GM23338 (cell line): Measurements from ENCODE around the gene NR0B2.

ENCODE experiments used
- CREB1 ChIP-seq: fragments of 250-450 bp; sonication (Bioruptor Pico); IDR thresholded peaks from 2 replicates; pipeline ENCODE4 v1.5.0; 2020; ENCODE audit warnings: low read depth, mild to moderate bottlenecking, moderate library complexity
- EZH2 ChIP-seq: fragments of 200-600 bp; sonication (generic); IDR thresholded peaks from one replicate; pipeline ENCODE4 v1.8.0; 2017; ENCODE audit warnings: antibody characterized with exemption, mild to moderate bottlenecking, low read depth; ENCODE audit not compliant: unreplicated experiment
- EZH2phosphoT487 ChIP-seq: fragments of 200-600 bp; sonication (generic); IDR thresholded peaks from one replicate; pipeline ENCODE4 v1.8.1; 2018; ENCODE audit warnings: antibody characterized with exemption; ENCODE audit not compliant: unreplicated experiment
- JUNB ChIP-seq: IDR thresholded peaks from one replicate; pipeline ENCODE4 v1.6.1; 2016; ENCODE audit warnings: antibody characterized with exemption; ENCODE audit not compliant: unreplicated experiment
- POLR2AphosphoS5 ChIP-seq: IDR thresholded peaks from 2 replicates; pipeline ENCODE4 v1.6.1; 2016; ENCODE audit warnings: antibody characterized with exemption, low read depth
- TF ChIP-seq, protein P1 (sequence below), 2 experiments: fragments of 200-600 bp in 1 of 2; sonication (generic) in 1 of 2; conservative IDR thresholded peaks; 2 replicates each; pipeline versions ENCODE4 v1.5.1 to v1.6.1; 2016 to 2017; ENCODE audit warnings: antibody characterized with exemption in 2 of 2, low read depth in 2 of 2, mild to moderate bottlenecking in 2 of 2, moderate library complexity in 1 of 2
- TF ChIP-seq, protein P2 (sequence below): IDR thresholded peaks from one replicate; pipeline ENCODE4 v1.6.1; 2018; ENCODE audit warnings: antibody characterized with exemption; ENCODE audit not compliant: unreplicated experiment
- TF ChIP-seq, protein P3 (sequence below): IDR thresholded peaks from 2 replicates; pipeline ENCODE4 v1.6.1; 2016; ENCODE audit warnings: antibody characterized with exemption
- TF ChIP-seq, protein P4 (sequence below): fragments of 250-450 bp; sonication (Bioruptor Pico); IDR thresholded peaks from 2 replicates; pipeline ENCODE4 v1.5.0; 2020; ENCODE audit warnings: mild to moderate bottlenecking, moderate library complexity

DNA sequence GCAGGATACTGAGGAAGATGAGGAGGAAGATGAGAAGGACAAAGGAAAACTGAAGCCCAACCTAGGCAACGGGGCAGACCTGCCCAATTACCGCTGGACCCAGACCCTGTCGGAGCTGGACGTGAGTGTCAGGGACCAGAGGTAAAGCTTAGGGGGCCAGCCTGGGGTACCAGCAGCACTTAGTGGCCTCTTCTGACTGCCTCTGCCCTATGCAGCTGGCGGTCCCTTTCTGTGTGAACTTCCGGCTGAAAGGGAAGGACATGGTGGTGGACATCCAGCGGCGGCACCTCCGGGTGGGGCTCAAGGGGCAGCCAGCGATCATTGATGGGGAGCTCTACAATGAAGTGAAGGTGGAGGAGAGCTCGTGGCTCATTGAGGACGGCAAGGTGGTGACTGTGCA is 28.9 kb upstream of the NR0B2 start:
- TF ChIP-seq, protein P1, sequence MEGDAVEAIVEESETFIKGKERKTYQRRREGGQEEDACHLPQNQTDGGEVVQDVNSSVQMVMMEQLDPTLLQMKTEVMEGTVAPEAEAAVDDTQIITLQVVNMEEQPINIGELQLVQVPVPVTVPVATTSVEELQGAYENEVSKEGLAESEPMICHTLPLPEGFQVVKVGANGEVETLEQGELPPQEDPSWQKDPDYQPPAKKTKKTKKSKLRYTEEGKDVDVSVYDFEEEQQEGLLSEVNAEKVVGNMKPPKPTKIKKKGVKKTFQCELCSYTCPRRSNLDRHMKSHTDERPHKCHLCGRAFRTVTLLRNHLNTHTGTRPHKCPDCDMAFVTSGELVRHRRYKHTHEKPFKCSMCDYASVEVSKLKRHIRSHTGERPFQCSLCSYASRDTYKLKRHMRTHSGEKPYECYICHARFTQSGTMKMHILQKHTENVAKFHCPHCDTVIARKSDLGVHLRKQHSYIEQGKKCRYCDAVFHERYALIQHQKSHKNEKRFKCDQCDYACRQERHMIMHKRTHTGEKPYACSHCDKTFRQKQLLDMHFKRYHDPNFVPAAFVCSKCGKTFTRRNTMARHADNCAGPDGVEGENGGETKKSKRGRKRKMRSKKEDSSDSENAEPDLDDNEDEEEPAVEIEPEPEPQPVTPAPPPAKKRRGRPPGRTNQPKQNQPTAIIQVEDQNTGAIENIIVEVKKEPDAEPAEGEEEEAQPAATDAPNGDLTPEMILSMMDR (conservative IDR thresholded peaks at IDR 0.05; ENCODE audit: low read depth in 2 of 2): no peak
- TF ChIP-seq JUNB (no peak), POLR2AphosphoS5 (no peak), EZH2phosphoT487 (no peak), EZH2 (no peak), CREB1 (CRISPR knock-in tag) (no peak)
- TF ChIP-seq, protein P2, sequence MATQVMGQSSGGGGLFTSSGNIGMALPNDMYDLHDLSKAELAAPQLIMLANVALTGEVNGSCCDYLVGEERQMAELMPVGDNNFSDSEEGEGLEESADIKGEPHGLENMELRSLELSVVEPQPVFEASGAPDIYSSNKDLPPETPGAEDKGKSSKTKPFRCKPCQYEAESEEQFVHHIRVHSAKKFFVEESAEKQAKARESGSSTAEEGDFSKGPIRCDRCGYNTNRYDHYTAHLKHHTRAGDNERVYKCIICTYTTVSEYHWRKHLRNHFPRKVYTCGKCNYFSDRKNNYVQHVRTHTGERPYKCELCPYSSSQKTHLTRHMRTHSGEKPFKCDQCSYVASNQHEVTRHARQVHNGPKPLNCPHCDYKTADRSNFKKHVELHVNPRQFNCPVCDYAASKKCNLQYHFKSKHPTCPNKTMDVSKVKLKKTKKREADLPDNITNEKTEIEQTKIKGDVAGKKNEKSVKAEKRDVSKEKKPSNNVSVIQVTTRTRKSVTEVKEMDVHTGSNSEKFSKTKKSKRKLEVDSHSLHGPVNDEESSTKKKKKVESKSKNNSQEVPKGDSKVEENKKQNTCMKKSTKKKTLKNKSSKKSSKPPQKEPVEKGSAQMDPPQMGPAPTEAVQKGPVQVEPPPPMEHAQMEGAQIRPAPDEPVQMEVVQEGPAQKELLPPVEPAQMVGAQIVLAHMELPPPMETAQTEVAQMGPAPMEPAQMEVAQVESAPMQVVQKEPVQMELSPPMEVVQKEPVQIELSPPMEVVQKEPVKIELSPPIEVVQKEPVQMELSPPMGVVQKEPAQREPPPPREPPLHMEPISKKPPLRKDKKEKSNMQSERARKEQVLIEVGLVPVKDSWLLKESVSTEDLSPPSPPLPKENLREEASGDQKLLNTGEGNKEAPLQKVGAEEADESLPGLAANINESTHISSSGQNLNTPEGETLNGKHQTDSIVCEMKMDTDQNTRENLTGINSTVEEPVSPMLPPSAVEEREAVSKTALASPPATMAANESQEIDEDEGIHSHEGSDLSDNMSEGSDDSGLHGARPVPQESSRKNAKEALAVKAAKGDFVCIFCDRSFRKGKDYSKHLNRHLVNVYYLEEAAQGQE: no peak
- TF ChIP-seq, protein P3, sequence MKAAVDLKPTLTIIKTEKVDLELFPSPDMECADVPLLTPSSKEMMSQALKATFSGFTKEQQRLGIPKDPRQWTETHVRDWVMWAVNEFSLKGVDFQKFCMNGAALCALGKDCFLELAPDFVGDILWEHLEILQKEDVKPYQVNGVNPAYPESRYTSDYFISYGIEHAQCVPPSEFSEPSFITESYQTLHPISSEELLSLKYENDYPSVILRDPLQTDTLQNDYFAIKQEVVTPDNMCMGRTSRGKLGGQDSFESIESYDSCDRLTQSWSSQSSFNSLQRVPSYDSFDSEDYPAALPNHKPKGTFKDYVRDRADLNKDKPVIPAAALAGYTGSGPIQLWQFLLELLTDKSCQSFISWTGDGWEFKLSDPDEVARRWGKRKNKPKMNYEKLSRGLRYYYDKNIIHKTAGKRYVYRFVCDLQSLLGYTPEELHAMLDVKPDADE: no peak
- TF ChIP-seq, protein P4, sequence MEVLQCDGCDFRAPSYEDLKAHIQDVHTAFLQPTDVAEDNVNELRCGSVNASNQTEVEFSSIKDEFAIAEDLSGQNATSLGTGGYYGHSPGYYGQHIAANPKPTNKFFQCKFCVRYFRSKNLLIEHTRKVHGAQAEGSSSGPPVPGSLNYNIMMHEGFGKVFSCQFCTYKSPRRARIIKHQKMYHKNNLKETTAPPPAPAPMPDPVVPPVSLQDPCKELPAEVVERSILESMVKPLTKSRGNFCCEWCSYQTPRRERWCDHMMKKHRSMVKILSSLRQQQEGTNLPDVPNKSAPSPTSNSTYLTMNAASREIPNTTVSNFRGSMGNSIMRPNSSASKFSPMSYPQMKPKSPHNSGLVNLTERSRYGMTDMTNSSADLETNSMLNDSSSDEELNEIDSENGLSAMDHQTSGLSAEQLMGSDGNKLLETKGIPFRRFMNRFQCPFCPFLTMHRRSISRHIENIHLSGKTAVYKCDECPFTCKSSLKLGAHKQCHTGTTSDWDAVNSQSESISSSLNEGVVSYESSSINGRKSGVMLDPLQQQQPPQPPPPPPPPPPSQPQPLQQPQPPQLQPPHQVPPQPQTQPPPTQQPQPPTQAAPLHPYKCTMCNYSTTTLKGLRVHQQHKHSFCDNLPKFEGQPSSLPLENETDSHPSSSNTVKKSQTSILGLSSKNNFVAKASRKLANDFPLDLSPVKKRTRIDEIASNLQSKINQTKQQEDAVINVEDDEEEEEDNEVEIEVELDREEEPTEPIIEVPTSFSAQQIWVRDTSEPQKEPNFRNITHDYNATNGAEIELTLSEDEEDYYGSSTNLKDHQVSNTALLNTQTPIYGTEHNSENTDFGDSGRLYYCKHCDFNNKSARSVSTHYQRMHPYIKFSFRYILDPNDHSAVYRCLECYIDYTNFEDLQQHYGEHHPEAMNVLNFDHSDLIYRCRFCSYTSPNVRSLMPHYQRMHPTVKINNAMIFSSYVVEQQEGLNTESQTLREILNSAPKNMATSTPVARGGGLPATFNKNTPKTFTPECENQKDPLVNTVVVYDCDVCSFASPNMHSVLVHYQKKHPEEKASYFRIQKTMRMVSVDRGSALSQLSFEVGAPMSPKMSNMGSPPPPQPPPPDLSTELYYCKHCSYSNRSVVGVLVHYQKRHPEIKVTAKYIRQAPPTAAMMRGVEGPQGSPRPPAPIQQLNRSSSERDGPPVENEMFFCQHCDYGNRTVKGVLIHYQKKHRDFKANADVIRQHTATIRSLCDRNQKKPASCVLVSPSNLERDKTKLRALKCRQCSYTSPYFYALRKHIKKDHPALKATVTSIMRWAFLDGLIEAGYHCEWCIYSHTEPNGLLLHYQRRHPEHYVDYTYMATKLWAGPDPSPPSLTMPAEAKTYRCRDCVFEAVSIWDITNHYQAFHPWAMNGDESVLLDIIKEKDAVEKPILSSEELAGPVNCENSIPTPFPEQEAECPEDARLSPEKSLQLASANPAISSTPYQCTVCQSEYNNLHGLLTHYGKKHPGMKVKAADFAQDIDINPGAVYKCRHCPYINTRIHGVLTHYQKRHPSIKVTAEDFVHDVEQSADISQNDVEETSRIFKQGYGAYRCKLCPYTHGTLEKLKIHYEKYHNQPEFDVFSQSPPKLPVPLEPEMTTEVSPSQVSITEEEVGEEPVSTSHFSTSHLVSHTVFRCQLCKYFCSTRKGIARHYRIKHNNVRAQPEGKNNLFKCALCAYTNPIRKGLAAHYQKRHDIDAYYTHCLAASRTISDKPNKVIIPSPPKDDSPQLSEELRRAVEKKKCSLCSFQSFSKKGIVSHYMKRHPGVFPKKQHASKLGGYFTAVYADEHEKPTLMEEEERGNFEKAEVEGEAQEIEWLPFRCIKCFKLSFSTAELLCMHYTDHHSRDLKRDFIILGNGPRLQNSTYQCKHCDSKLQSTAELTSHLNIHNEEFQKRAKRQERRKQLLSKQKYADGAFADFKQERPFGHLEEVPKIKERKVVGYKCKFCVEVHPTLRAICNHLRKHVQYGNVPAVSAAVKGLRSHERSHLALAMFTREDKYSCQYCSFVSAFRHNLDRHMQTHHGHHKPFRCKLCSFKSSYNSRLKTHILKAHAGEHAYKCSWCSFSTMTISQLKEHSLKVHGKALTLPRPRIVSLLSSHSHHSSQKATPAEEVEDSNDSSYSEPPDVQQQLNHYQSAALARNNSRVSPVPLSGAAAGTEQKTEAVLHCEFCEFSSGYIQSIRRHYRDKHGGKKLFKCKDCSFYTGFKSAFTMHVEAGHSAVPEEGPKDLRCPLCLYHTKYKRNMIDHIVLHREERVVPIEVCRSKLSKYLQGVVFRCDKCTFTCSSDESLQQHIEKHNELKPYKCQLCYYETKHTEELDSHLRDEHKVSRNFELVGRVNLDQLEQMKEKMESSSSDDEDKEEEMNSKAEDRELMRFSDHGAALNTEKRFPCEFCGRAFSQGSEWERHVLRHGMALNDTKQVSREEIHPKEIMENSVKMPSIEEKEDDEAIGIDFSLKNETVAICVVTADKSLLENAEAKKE (CRISPR knock-in tag): no peak
